K562 (cell line): Measurements from ENCODE around the gene MTPN. TPM values are rescaled to one million over a fixed set of nuclear protein-coding genes. Genes with fewer than 3 reads are reported as not detected.

Source experiments
- ARID2 ChIP-seq: fragments of 450-650 bp; IDR thresholded peaks from 2 replicates; pipeline ENCODE4 v1.6.1; 2017; ENCODE audit warnings: antibody characterized with exemption, mild to moderate bottlenecking
- ETV6 ChIP-seq, 3 experiments: fragments of 150-350 bp in 1 of 3; sonication (generic) in 1 of 3; formaldehyde crosslinking in 1 of 3; IDR thresholded peaks; 2 replicates each; pipeline versions ENCODE4 v1.6.1 to v1.8.0; 2014 to 2022; ENCODE audit warnings: borderline replicate concordance in 2 of 3, low read depth in 2 of 3, antibody characterized with exemption in 1 of 3, low read length in 1 of 3, mild to moderate bottlenecking in 1 of 3, missing genetic modification reagents in 1 of 3
- FOXK2 ChIP-seq, 2 experiments: fragments of 450-650 bp; IDR thresholded peaks in 1 of 2; conservative IDR thresholded peaks in 1 of 2; 2 replicates each; pipeline ENCODE4 v1.6.1; 2016; ENCODE audit warnings: low read depth in 2 of 2, mild to moderate bottlenecking in 1 of 2
- GTF2B ChIP-seq: IDR thresholded peaks from 2 replicates; pipeline ENCODE4 v1.6.1; 2011; ENCODE audit not compliant: insufficient read length; ENCODE audit errors: extremely low read depth
- GTF2E2 ChIP-seq: fragments of 200-800 bp; sonication (Bioruptor generic); IDR thresholded peaks from 2 replicates; pipeline ENCODE4 v1.6.1; 2016; ENCODE audit warnings: missing genetic modification characterization, missing compliant biosample characterization
- HSF4 ChIP-seq: fragments of 250-450 bp; sonication (Bioruptor Pico); IDR thresholded peaks from 2 replicates; pipeline ENCODE4 v2.1.2; 2022; ENCODE audit warnings: mild to moderate bottlenecking, moderate library complexity, borderline replicate concordance
- MBD2 ChIP-seq: sonication (generic); IDR thresholded peaks from 2 replicates; pipeline ENCODE4 v1.6.1; 2016; ENCODE audit warnings: low read depth, borderline replicate concordance
- MTA1 ChIP-seq: fragments of 450-650 bp; IDR thresholded peaks from 2 replicates; pipeline ENCODE4 v1.6.1; 2017; ENCODE audit warnings: borderline replicate concordance
- NBN ChIP-seq: fragments of 450-650 bp; IDR thresholded peaks from 2 replicates; pipeline ENCODE4 v1.6.1; 2016; ENCODE audit warnings: low read depth, mild to moderate bottlenecking
- NR1H2 ChIP-seq: sonication (generic); formaldehyde crosslinking; IDR thresholded peaks from 2 replicates; pipeline ENCODE4 v1.4.0; 2020; ENCODE audit warnings: mild to moderate bottlenecking, missing genetic modification reagents
- POLR2A ChIP-seq: fragments of 450-650 bp; conservative IDR thresholded peaks from 2 replicates; pipeline ENCODE4 v1.6.1; 2016
- POLR2G ChIP-seq: fragments of 200-400 bp; formaldehyde crosslinking; IDR thresholded peaks from 2 replicates; pipeline ENCODE4 v1.6.1; 2017; ENCODE audit warnings: low read depth, mild to moderate bottlenecking, antibody characterized with exemption, low read length, moderate library complexity
- SMARCC2 ChIP-seq: fragments of 450-650 bp; IDR thresholded peaks from 2 replicates; pipeline ENCODE4 v1.6.1; 2017; ENCODE audit warnings: antibody characterized with exemption, moderate library complexity, mild to moderate bottlenecking, low read depth
- SRSF1 ChIP-seq: fragments of 200-400 bp; formaldehyde crosslinking; IDR thresholded peaks from 2 replicates; pipeline ENCODE4 v1.6.1; 2017; ENCODE audit warnings: mild to moderate bottlenecking, low read depth, low read length, moderate library complexity
- STAT5A ChIP-seq: IDR thresholded peaks from 2 replicates; pipeline ENCODE4 v1.6.1; 2012; ENCODE audit warnings: low read length, inconsistent platforms, borderline replicate concordance
- TBL1XR1 ChIP-seq, 2 experiments: IDR thresholded peaks; 2 replicates each; pipeline ENCODE4 v1.6.1; 2012; ENCODE audit warnings: improper control_type of control experiment in 2 of 2, low read length in 2 of 2, mild to moderate bottlenecking in 1 of 2
- ZNF551 ChIP-seq: fragments of 250-450 bp; sonication (Bioruptor Pico); IDR thresholded peaks from 2 replicates; pipeline ENCODE4 v1.5.0; 2021; ENCODE audit warnings: mild to moderate bottlenecking, moderate library complexity
- polyA plus RNA-seq, 8 experiments: library from polyadenylated mRNA; depleted of rRNA in 4 of 8; stranded (reverse) in 5 of 8; unstranded in 3 of 8; fragments of >200 nt; fragmentation: Nextera tagmentation in 2 of 8; fragmentation: Illumina TruSeq in 1 of 8; extraction: Ambion mirVana in 2 of 8; extraction: Trizol in 1 of 8; gene quantifications; 2 replicates each; pipeline versions ENCODE4 v1.2.1 to v1.2.3, GENCODE V29; 2011 to 2014; ENCODE audit warnings: inconsistent platforms in 1 of 8, missing spikeins in 1 of 8
- total RNA-seq, 7 experiments: library from RNA; depleted of rRNA in 6 of 7; stranded (reverse); fragments of >200 nt in 6 of 7; fragmentation: Illumina TruSeq in 2 of 7; extraction: Trizol in 2 of 7; gene quantifications; 2 replicates each; pipeline versions ENCODE4 v1.2.1 to v1.2.3, GENCODE V29; 2011 to 2021; ENCODE audit warnings: low replicate concordance in 1 of 7
- TF ChIP-seq, protein P1 (sequence below): sonication (generic); formaldehyde crosslinking; IDR thresholded peaks from 2 replicates; pipeline ENCODE4 v1.8.0; 2022; ENCODE audit warnings: missing genetic modification reagents, mild to moderate bottlenecking, borderline replicate concordance
- TF ChIP-seq, protein P2 (sequence below): fragments of 450-650 bp; IDR thresholded peaks from one replicate; pipeline ENCODE4 v1.6.1; 2018; ENCODE audit warnings: mild to moderate bottlenecking, moderate library complexity; ENCODE audit not compliant: partially characterized antibody
- TF ChIP-seq, protein P3 (sequence below): sonication (generic); formaldehyde crosslinking; IDR thresholded peaks from 2 replicates; pipeline ENCODE4 v1.8.1; 2023; ENCODE audit warnings: mild to moderate bottlenecking, missing genetic modification reagents
- TF ChIP-seq, protein P4 (sequence below), 2 experiments: fragments of 450-650 bp; conservative IDR thresholded peaks; 2 replicates each; pipeline ENCODE4 v1.6.1; 2017; ENCODE audit warnings: mild to moderate bottlenecking in 2 of 2, moderate library complexity in 2 of 2

The MTPN gene
- total and polyA plus RNA-seq, 9 of the 15 experiments (the other 6 are each of a cell fraction or from before 2014, with no cell fraction given), result 68.5 to 261 (median 156) TPM

- TF ChIP-seq ZNF551 (CRISPR knock-in tag) (no peak), STAT5A (peak; percentile 40; the same call in 1 of the 2 replicates), NR1H2 (no peak), POLR2G (no peak), POLR2A (no peak), MBD2 (no peak), GTF2E2 (tag) (no peak), GTF2B (no peak), HSF4 (no peak), MTA1 (peak; percentile 58; the same call in 1 of the 2 replicates), ARID2 (no peak), TBL1XR1 (IDR thresholded peaks at IDR 0.05; ENCODE audit: low read length in 2 of 2) (no peak), FOXK2 (conservative IDR thresholded peaks at IDR 0.05 in 1 of 2, IDR thresholded peaks at IDR 0.05 in 1 of 2; ENCODE audit: low read depth in 2 of 2) (no peak), SMARCC2 (no peak), NBN (peak; percentile 39; the same call in 1 of the 2 replicates), ETV6 (IDR thresholded peaks at IDR 0.05; ENCODE audit: borderline replicate concordance in 1 of 2, low read depth in 2 of 2, low read length in 1 of 2) (no peak), ETV6 (CRISPR knock-in tag; IDR thresholded peaks at IDR 0.05; ENCODE audit: borderline replicate concordance) (no peak), SRSF1 (no peak)
- TF ChIP-seq, protein P1, sequence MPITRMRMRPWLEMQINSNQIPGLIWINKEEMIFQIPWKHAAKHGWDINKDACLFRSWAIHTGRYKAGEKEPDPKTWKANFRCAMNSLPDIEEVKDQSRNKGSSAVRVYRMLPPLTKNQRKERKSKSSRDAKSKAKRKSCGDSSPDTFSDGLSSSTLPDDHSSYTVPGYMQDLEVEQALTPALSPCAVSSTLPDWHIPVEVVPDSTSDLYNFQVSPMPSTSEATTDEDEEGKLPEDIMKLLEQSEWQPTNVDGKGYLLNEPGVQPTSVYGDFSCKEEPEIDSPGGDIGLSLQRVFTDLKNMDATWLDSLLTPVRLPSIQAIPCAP, result no peak
- TF ChIP-seq, protein P2, sequence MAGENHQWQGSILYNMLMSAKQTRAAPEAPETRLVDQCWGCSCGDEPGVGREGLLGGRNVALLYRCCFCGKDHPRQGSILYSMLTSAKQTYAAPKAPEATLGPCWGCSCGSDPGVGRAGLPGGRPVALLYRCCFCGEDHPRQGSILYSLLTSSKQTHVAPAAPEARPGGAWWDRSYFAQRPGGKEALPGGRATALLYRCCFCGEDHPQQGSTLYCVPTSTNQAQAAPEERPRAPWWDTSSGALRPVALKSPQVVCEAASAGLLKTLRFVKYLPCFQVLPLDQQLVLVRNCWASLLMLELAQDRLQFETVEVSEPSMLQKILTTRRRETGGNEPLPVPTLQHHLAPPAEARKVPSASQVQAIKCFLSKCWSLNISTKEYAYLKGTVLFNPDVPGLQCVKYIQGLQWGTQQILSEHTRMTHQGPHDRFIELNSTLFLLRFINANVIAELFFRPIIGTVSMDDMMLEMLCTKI, result no peak
- TF ChIP-seq, protein P3, sequence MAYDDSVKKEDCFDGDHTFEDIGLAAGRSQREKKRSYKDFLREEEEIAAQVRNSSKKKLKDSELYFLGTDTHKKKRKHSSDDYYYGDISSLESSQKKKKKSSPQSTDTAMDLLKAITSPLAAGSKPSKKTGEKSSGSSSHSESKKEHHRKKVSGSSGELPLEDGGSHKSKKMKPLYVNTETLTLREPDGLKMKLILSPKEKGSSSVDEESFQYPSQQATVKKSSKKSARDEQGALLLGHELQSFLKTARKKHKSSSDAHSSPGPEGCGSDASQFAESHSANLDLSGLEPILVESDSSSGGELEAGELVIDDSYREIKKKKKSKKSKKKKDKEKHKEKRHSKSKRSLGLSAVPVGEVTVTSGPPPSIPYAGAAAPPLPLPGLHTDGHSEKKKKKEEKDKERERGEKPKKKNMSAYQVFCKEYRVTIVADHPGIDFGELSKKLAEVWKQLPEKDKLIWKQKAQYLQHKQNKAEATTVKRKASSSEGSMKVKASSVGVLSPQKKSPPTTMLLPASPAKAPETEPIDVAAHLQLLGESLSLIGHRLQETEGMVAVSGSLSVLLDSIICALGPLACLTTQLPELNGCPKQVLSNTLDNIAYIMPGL (CRISPR knock-in tag), result no peak
- TF ChIP-seq, protein P4, sequence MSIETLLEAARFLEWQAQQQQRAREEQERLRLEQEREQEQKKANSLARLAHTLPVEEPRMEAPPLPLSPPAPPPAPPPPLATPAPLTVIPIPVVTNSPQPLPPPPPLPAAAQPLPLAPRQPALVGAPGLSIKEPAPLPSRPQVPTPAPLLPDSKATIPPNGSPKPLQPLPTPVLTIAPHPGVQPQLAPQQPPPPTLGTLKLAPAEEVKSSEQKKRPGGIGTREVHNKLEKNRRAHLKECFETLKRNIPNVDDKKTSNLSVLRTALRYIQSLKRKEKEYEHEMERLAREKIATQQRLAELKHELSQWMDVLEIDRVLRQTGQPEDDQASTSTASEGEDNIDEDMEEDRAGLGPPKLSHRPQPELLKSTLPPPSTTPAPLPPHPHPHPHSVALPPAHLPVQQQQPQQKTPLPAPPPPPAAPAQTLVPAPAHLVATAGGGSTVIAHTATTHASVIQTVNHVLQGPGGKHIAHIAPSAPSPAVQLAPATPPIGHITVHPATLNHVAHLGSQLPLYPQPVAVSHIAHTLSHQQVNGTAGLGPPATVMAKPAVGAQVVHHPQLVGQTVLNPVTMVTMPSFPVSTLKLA (conservative IDR thresholded peaks at IDR 0.05), result no peak
These were observed 59.4 kb downstream of the MTPN start (continued) for GRCh38 chr7:135917721-135918120.
